HG02840 (cell line): ENCODE results near the gene C11orf97.
A peak's percentile ranks its signal among the peaks of the same experiment; 100 is the strongest.

Source experiments
- ATAC-seq: cut with Tn5 transposase; IDR thresholded peaks from one replicate; pipeline ENCODE4 v1.9.1; 2021; ENCODE audit warnings: mild to moderate bottlenecking, moderate library complexity, moderate number of reproducible peaks; ENCODE audit not compliant: unreplicated experiment, low FRiP score

C11orf97 gene

DNA sequence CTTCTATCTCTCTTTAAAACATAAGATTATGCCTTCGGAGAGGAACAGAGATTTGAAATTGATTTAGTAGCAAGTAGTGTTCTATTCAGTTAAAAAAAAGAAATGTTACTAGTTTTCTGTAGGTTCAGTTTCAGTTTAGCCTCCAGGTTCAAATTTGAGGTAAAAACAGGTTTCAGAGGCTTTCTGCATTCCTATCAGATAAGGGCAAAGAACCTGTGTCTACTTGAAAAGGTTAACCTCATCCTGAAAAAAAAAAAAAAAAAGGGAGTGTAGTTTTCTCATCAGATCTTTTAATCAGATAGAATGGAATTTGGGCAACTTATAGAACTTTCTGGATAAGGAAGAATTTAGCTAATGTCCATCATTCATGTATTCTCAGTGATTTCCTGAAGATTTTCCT is 12.1 kb downstream of the C11orf97 start:
- ATAC-seq, result no peak

GRCh38 chr11:94525546-94526324 is 13.5 kb downstream of the C11orf97 start:
- no peak for ATAC-seq

DNA sequence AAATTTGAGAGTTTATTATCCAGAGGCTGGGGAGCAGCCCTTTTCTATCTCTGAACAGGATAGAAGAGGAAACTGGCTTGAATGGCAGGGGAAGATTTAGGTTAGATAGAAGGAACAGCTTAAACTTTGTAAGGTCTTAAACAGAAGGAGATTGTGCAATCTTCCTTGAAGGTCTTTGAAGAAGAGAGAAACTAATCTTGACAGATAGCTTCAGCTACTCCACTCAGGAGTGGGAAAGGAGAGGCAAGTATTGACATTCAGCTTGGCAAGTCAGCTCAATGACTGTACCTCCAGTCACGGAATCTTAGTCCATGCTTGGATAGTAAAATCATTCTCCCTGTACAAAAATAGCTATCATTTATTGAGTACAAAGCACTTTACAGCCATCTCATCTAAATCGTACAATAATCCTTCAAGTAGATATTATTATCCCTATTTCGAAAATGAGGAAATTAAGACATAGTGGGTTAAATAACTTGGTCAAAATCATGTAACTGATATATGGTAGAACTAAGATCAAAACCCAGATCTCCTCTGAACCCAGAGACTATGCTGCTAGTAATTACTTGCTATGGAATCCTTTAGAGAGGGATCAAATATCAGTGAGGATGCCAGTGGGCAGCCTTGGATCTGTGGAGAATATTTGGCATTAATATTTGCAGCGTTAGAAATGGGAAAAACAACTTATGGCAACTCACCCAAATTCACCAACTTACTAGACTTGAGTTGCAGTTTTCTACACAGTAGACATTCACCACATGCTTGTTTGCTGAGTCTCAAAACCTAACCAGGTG is 14.6 kb downstream of the C11orf97 start:
- ATAC-seq, result no peak

- no peak for ATAC-seq
Measured at GRCh38 chr11:94528551-94528950, 16.3 kb downstream of the C11orf97 start.

- ATAC-seq, result no peak
Measured at GRCh38 chr11:94532211-94532610, 19.9 kb downstream of the C11orf97 start.

DNA sequence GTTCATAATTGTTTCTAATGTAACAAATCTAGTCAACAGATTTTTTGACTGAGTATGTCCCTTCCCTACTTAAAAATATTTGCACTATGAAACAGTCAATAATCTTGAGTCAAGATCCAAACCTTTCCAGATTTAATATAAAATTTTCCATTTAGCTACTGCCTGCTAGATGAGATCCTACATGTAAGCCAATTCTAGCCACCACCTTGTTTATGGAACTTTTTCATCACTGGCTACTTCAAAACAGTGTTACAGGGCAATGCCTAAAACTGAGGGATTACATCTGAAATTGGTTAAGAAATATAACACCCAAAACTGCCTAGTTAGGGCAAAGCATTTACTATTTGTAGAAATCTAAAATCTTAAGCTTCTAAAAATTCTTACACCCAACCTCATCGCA is 20.9 kb downstream of the C11orf97 start:
- no peak for ATAC-seq

DNA sequence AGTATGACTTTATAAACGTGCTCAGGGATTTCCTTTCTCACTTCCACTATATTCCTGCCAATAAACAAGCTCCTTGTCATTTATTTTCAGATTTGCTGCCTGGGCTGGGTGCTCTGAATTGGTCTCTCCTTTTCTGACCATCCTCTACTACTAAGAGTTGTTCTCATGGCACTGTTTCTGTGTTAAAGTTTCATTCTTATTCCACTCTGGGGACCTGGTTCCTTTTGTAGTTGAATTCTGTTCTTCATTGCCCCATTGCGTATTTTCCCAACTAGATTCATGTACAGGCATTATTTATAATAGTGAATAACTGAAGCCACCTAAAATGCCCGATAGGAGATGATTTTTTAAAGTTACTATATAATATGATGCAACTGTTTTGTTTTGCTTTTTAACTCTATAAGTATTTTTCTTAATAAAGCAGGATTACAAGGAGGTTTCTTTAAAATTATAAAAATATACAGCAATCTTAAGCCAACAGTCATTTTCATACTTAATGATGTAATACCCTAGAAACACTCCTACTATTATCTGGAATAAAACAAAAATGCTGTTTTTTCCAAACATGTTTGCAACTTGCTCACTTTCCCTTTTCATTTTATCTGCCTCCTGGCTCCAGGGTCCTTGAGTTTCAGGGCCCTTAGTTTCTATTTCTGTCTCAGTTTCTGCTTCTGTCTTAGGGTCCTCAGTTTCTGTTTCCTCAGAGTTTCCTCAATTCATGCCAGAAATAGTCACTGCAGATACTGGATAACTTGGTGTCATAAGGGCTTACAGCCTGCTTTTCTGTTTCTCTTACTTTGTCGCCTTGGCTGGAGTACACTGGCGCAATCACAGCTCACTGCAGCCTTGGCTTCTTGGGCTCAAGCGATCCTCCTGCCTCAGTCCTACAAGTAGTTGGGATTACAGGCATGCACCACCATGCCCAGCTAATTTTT is 21.7 kb downstream of the C11orf97 start:
- no peak for ATAC-seq

DNA sequence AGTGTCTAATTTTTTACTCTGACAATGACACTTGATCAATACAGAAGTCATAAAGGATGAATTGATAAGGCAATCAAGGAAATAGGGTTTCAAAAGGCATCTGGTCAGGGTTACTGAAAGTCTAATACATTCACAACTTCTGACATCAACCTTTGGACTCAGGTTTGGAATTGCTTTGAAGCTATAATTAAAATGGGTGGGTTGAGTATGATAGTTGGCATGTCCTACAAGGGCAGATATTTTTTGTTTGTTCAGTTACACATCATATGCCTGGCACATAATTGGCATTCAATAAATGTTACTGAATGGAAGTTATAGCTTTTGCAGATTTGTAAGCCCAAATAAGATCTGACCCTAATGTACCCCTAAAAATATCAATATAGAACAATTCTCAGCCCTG is 24.1 kb downstream of the C11orf97 start:
- no peak for ATAC-seq

- no peak for ATAC-seq
Measured at GRCh38 chr11:94537031-94537600, 24.9 kb downstream of the C11orf97 start.

GRCh38 chr11:94539420-94539819 is 27.2 kb downstream of the C11orf97 start:
- no peak for ATAC-seq

DNA sequence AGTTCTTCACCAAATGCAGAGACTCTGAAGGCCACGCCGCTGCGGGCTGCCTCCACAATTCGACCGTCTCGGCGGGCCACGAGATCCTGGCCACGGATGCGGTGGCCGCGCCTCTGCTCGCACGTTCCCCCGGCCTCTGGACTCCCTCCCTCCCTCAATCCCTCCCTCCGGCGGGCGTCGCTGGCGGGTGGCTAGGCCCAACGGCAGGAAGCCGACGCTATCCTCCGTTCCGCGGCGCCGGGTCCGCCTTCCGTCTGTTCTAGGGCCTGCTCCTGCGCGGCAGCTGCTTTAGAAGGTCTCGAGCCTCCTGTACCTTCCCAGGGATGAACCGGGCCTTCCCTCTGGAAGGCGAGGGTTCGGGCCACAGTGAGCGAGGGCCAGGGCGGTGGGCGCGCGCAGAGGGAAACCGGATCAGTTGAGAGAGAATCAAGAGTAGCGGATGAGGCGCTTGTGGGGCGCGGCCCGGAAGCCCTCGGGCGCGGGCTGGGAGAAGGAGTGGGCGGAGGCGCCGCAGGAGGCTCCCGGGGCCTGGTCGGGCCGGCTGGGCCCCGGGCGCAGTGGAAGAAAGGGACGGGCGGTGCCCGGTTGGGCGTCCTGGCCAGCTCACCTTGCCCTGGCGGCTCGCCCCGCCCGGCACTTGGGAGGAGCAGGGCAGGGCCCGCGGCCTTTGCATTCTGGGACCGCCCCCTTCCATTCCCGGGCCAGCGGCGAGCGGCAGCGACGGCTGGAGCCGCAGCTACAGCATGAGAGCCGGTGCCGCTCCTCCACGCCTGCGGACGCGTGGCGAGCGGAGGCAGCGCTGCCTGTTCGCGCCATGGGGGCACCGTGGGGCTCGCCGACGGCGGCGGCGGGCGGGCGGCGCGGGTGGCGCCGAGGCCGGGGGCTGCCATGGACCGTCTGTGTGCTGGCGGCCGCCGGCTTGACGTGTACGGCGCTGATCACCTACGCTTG is 31.7 kb downstream of the C11orf97 start, which contains the start of gene FUT4:
TSS of gene FUT4 (plus strand) at position 227 of the 951 bp plus-strand sequence. CDS start at position 440, 213 bp downstream.
- ATAC-seq, result peak; percentile 79

DNA sequence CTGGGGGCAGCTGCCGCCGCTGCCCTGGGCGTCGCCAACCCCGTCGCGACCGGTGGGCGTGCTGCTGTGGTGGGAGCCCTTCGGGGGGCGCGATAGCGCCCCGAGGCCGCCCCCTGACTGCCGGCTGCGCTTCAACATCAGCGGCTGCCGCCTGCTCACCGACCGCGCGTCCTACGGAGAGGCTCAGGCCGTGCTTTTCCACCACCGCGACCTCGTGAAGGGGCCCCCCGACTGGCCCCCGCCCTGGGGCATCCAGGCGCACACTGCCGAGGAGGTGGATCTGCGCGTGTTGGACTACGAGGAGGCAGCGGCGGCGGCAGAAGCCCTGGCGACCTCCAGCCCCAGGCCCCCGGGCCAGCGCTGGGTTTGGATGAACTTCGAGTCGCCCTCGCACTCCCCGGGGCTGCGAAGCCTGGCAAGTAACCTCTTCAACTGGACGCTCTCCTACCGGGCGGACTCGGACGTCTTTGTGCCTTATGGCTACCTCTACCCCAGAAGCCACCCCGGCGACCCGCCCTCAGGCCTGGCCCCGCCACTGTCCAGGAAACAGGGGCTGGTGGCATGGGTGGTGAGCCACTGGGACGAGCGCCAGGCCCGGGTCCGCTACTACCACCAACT is 32.5 kb downstream of the C11orf97 start:
- ATAC-seq, result no peak

DNA sequence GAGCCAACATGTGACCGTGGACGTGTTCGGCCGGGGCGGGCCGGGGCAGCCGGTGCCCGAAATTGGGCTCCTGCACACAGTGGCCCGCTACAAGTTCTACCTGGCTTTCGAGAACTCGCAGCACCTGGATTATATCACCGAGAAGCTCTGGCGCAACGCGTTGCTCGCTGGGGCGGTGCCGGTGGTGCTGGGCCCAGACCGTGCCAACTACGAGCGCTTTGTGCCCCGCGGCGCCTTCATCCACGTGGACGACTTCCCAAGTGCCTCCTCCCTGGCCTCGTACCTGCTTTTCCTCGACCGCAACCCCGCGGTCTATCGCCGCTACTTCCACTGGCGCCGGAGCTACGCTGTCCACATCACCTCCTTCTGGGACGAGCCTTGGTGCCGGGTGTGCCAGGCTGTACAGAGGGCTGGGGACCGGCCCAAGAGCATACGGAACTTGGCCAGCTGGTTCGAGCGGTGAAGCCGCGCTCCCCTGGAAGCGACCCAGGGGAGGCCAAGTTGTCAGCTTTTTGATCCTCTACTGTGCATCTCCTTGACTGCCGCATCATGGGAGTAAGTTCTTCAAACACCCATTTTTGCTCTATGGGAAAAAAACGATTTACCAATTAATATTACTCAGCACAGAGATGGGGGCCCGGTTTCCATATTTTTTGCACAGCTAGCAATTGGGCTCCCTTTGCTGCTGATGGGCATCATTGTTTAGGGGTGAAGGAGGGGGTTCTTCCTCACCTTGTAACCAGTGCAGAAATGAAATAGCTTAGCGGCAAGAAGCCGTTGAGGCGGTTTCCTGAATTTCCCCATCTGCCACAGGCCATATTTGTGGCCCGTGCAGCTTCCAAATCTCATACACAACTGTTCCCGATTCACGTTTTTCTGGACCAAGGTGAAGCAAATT is 33.3 kb downstream of the C11orf97 start:
- no peak for ATAC-seq

GRCh38 chr11:94546162-94546470 is 33.9 kb downstream of the C11orf97 start:
- ATAC-seq, result no peak

DNA sequence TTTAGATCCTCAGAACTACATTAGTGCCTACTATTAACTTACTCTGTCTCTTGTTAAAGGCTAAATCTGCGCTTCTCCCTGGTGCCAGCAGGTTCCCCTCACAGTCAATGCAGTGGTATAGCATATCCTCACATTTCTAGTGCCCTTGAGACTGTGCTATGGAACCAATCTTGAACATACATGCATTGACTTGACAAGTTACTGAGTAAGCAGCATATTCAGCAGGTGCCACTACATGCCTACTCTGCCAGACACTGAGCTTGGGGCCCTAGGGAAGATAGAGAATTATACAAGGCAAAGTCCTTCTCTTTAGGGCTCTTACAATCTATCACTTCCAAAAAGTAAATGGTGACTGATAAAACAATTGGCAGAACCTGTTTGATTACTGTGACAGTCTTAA is 34.6 kb downstream of the C11orf97 start:
- no peak for ATAC-seq

GRCh38 chr11:94549146-94549545 is 36.9 kb downstream of the C11orf97 start:
- no peak for ATAC-seq

DNA sequence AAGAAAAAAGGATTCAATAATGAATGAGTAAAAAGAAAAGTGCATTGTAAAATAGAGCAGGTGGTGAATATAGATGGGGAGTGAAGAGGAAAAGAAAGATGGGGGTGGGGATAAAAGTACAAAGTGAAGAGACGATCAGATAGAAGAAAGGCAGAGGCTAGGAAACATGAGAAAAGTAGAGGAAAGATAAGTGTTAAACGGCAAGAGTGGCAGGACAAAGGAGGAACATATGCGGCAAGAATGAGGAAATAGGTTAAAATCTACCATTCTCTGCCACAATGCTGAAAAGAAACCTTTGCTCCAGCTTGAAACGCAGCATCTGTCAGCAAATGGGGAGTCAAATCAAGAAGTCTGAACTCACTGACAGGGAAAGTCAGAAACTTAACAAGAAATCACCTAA is 38.3 kb downstream of the C11orf97 start:
- no peak for ATAC-seq

GRCh38 chr11:94553938-94554337 is 41.7 kb downstream of the C11orf97 start:
- ATAC-seq, result no peak
